ENCODE measurements around the gene PPM1D. TPM values are rescaled to one million over a fixed set of nuclear protein-coding genes. Genes with fewer than 3 reads are reported as not detected.

PPM1D gene
- total and polyA plus RNA-seq, 8 donors: 17.1 to 27.0 (median 21.6) TPM

GRCh38 chr17:60640503-60640902 lies 40.5 kb downstream of the PPM1D start:
- Histone ChIP-seq H3K9me3 (no peaks in the 10 kb centered on the region), H3K27me3 (no peaks in the 10 kb centered on the region), H3K27ac (no peak overlapping the region), H3K4me1 (peaks cover 0 to 14% of the 10 kb centered on the region in 2 donors), H3K4me3 (no peak overlapping the region), H3K36me3 (peaks cover 0 to 28% of the 10 kb centered on the region in 2 donors)
- ATAC-seq (no peak), DNase-seq (no peak)
- no peak for TF ChIP-seq CTCF (IDR thresholded peaks at IDR 0.05)
- intact Hi-C loops (cut with DNase I): no loop called here

GRCh38 chr17:60641126-60641525 lies 41.1 kb downstream of the PPM1D start:
- H3K27ac ChIP-seq: no peak overlapping the region
- no peak overlapping the region for H3K4me3 ChIP-seq
- no peaks in the 10 kb centered on the region for H3K27me3 ChIP-seq
- no peak for ATAC-seq
- peaks cover 0 to 21% of the 10 kb centered on the region in 2 donors for H3K36me3 ChIP-seq
- intact Hi-C loops (cut with DNase I): no loop called here
- DNase-seq: no peak
- peaks cover 0 to 14% of the 10 kb centered on the region in 2 donors for H3K4me1 ChIP-seq
- TF ChIP-seq CTCF (IDR thresholded peaks at IDR 0.05): no peak
- H3K9me3 ChIP-seq: no peaks in the 10 kb centered on the region

GRCh38 chr17:60641810-60642220 lies 41.8 kb downstream of the PPM1D start:
- H3K4me1 ChIP-seq: peaks cover 0 to 14% of the 10 kb centered on the region in 2 donors
- peaks cover 0 to 14% of the 10 kb centered on the region in 2 donors for H3K36me3 ChIP-seq
- no peaks in the 10 kb centered on the region for H3K27me3 ChIP-seq
- H3K4me3 ChIP-seq: no peak overlapping the region
- peak in 1 of 2 donors; percentile 29 for TF ChIP-seq CTCF (IDR thresholded peaks at IDR 0.05)
- DNase-seq (peak in 3 of 4 donors; percentile 49 to 80 (median 59)), ATAC-seq (peak; percentile 76)
- intact Hi-C loops (cut with DNase I): no loop called here
- H3K27ac ChIP-seq: no peak overlapping the region
- H3K9me3 ChIP-seq: no peaks in the 10 kb centered on the region

GRCh38 chr17:60645918-60646523 lies 46.0 kb downstream of the PPM1D start:
- DNase-seq: no peak
- intact Hi-C loops (cut with DNase I): no loop called here
- H3K36me3 ChIP-seq: peaks cover 0 to 32% of the 10 kb centered on the region in 2 donors
- H3K4me1 ChIP-seq: peaks cover 0 to 14% of the 10 kb centered on the region in 2 donors
- H3K4me3 ChIP-seq: no peak overlapping the region
- peak; percentile 41 for ATAC-seq
- no peak overlapping the region for H3K27ac ChIP-seq
- no peak for TF ChIP-seq CTCF (IDR thresholded peaks at IDR 0.05)
- H3K9me3 ChIP-seq: no peaks in the 10 kb centered on the region
- H3K27me3 ChIP-seq: no peaks in the 10 kb centered on the region

GRCh38 chr17:60646701-60647100 lies 46.7 kb downstream of the PPM1D start:
- intact Hi-C loops (cut with DNase I): no loop called here
- peaks cover 0 to 9% of the 10 kb centered on the region in 2 donors for H3K4me1 ChIP-seq
- no peaks in the 10 kb centered on the region for H3K27me3 ChIP-seq
- H3K36me3 ChIP-seq: peaks cover 0 to 39% of the 10 kb centered on the region in 2 donors
- no peaks in the 10 kb centered on the region for H3K9me3 ChIP-seq
- no peak for TF ChIP-seq CTCF (IDR thresholded peaks at IDR 0.05)
- H3K27ac ChIP-seq: no peak overlapping the region
- DNase-seq: no peak
- no peak overlapping the region for H3K4me3 ChIP-seq
- ATAC-seq: no peak
